ENCODE results near the gene ABCB6. TPM values are rescaled to one million over a fixed set of nuclear protein-coding genes. Genes with fewer than 3 reads are reported as not detected.
A peak's percentile ranks its signal among the peaks of the same experiment; 100 is the strongest.

The ABCB6 gene
- total RNA-seq, 1 donor = 28.2 TPM

DNA sequence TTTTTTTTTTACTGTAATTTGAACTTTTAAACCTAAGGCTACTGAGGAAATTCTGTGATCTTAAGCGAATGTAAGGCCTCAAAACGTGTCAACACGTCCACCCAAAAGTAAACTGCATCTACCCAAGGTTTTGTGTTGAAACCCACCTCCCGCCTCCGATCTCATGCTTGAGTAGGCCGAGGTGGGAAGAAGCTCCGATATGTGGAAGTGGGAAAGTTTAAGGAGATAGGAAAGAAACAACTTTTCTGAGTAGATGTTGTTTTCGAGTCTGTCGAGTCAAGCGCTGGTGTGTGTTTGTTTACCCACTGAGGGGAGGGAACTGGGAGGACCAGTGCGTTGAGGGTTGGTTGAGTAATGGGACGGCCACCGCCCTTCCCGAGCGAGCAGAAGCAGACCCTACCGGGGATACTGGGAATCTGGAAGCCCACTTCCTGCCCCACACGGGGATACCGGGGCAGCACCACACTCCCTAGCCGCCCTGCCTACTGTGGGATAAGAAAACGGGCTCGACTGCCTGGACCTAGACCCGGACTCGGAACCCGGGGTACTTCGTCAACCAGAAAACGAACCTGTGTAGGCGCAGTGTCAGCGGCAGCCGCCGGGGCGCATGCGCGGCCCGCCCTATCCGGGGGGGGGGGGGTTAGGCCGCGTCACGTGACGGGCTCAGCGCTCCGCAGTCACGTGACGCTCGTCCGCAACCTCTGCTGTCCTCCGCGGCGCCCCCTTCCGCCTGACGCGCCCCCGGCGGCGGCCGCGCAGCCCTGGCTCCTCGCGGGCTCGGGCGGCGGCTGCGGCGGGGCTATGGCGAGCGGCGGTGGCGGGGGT lies 41.0 kb downstream of the ABCB6 start, which contains the start of gene RETREG2:
RETREG2 (plus strand) TSS at position 724 of the 825 bp plus-strand sequence; CDS start at position 802, 78 bp downstream.
- Histone ChIP-seq H2AFZ (ENCODE audit: low read length) (peak within 1 kb of the TSS; percentile 89), H3K4me1 (ENCODE audit: insufficient read depth, low read length) (peaks cover 30% of the 10 kb centered on the region), H3K27ac (ENCODE audit: low read depth, low read length) (peak within 1 kb of the TSS; percentile 83), H3K36me3 (ENCODE audit: insufficient read depth, low read length) (peaks cover 41% of the 10 kb centered on the region), H3K9me3 (ENCODE audit: low read depth, low read length) (no peaks in the 10 kb centered on the region), H3K4me3 (ENCODE audit: insufficient read depth, low read length) (peak within 1 kb of the TSS; percentile 78), H3K79me2 (ENCODE audit: insufficient read depth, low read length) (peaks cover 56% of the 10 kb centered on the region), H3K4me2 (ENCODE audit: insufficient read depth, low read length) (peak within 1 kb of the TSS; percentile 94), H4K20me1 (ENCODE audit: insufficient read depth, low read length) (peaks cover 13% of the 10 kb centered on the region), H3K27me3 (ENCODE audit: insufficient read depth, low read length) (no peaks in the 10 kb centered on the region)
- DNase-seq (ENCODE audit: insufficient read length, low spot score, missing footprints) = peak; percentile 100
- TF ChIP-seq, protein P1, sequence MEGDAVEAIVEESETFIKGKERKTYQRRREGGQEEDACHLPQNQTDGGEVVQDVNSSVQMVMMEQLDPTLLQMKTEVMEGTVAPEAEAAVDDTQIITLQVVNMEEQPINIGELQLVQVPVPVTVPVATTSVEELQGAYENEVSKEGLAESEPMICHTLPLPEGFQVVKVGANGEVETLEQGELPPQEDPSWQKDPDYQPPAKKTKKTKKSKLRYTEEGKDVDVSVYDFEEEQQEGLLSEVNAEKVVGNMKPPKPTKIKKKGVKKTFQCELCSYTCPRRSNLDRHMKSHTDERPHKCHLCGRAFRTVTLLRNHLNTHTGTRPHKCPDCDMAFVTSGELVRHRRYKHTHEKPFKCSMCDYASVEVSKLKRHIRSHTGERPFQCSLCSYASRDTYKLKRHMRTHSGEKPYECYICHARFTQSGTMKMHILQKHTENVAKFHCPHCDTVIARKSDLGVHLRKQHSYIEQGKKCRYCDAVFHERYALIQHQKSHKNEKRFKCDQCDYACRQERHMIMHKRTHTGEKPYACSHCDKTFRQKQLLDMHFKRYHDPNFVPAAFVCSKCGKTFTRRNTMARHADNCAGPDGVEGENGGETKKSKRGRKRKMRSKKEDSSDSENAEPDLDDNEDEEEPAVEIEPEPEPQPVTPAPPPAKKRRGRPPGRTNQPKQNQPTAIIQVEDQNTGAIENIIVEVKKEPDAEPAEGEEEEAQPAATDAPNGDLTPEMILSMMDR (IDR thresholded peaks at IDR 0.05; ENCODE audit: extremely low read depth, low read depth, low read length) = no peak

DNA sequence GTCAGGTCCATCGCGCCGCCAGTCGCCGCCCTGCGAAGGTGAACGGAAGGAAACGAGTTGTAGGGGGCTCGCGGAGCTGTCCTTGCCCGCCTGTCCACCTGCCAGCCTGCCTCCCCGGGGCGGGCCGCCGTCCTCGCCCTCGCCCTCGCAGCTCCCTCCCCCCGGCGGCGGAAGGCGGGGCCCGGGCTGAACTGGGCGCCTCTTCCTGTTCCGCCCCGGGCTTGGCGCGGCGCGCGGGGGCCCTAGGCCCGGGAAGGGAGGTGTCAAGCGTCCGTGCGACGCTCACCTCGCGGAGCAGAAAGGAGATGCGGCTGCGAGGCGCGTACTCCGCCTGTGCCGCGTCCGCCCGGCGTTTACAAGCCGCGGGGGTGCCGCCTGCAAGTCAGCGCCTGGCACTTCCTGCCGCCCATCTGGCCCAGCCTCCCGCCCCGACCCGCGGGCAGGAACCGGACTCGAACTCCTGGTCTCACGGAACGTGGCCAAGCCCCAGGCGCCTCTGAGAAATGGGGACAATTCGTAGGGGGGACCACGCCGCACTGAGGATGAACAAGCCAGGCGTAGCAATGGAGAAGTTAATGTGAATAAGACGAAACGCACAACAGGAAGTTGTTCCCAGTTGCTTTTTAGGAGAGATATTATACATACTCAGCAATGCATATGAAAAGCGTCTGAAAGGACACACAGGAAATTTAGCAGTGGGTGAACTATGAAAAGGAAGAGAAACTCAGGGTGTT lies 41.8 kb downstream of the ABCB6 start, which contains the start of gene CNPPD1:
CNPPD1 (minus strand) TSS at position 108 of the 734 bp plus-strand sequence; CDS start at position 11, 97 bp downstream.
- Histone ChIP-seq H4K20me1 (ENCODE audit: insufficient read depth, low read length) (peaks cover 13% of the 10 kb centered on the region), H3K27me3 (ENCODE audit: insufficient read depth, low read length) (no peaks in the 10 kb centered on the region), H3K9me3 (ENCODE audit: low read depth, low read length) (no peaks in the 10 kb centered on the region), H3K36me3 (ENCODE audit: insufficient read depth, low read length) (peaks cover 36% of the 10 kb centered on the region), H2AFZ (ENCODE audit: low read length) (peak within 1 kb of the TSS; percentile 89), H3K4me2 (ENCODE audit: insufficient read depth, low read length) (peak within 1 kb of the TSS; percentile 94), H3K27ac (ENCODE audit: low read depth, low read length) (peak within 1 kb of the TSS; percentile 83), H3K79me2 (ENCODE audit: insufficient read depth, low read length) (peaks cover 55% of the 10 kb centered on the region), H3K4me3 (ENCODE audit: insufficient read depth, low read length) (peak within 1 kb of the TSS; percentile 78), H3K4me1 (ENCODE audit: insufficient read depth, low read length) (peaks cover 30% of the 10 kb centered on the region)
- TF ChIP-seq, protein P1 (IDR thresholded peaks at IDR 0.05; ENCODE audit: extremely low read depth, low read depth, low read length) = no peak
- DNase-seq (ENCODE audit: insufficient read length, low spot score, missing footprints) = peak; percentile 96

DNA sequence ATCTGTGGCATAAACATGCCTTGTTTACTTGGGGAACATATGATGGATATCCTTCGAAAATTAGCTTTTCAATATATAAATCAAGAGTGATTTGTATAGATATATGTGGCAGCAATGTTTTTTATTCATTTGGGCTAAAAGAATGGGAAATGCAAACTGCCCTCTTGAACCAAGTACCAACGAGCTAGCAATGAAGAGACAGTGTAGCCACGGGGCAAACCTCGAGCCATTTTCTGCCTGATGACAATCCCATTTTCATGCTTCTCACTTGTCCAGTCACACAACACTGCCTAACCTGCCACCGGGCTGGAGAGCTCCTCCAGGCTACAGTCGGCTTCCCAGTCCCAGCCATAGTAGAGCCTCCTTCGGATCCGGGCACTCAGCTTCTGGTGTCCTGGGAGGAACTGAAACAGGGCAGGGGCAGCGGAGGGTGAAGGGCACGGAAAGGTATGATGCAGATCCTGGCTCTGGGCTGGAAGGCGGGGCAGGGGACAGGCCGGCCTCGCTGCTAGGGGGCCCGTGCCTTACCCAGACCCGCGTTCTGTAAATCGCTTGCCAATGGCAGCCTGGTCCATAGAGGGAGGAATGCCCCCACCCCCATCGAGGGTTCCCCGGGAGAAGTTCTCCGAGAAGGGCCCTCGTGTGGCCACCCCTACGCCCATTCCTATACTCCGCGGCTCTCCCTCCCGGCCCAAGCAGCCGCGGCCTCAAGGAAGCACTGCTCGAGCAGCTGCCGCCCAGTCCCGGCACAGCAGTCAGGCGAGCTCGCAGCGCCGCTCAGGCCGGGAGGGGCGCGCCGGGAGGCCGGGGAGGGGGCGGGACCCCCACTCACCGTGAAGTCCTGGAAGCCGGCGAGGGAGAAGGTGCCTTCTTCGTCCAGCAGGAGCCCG lies 42.6 kb downstream of the ABCB6 start:
- peak; percentile 82 for DNase-seq (ENCODE audit: insufficient read length, low spot score, missing footprints)
- TF ChIP-seq, protein P1 (IDR thresholded peaks at IDR 0.05; ENCODE audit: extremely low read depth, low read depth, low read length) = no peak
- Histone ChIP-seq H4K20me1 (ENCODE audit: insufficient read depth, low read length) (peaks cover 13% of the 10 kb centered on the region), H3K4me3 (ENCODE audit: insufficient read depth, low read length) (peak overlapping the region; percentile 78), H3K27ac (ENCODE audit: low read depth, low read length) (peak overlapping the region; percentile 83), H3K27me3 (ENCODE audit: insufficient read depth, low read length) (no peaks in the 10 kb centered on the region), H3K9me3 (ENCODE audit: low read depth, low read length) (no peaks in the 10 kb centered on the region), H3K4me1 (ENCODE audit: insufficient read depth, low read length) (peaks cover 32% of the 10 kb centered on the region), H3K4me2 (ENCODE audit: insufficient read depth, low read length) (peak overlapping the region; percentile 94), H3K79me2 (ENCODE audit: insufficient read depth, low read length) (peaks cover 51% of the 10 kb centered on the region), H3K36me3 (ENCODE audit: insufficient read depth, low read length) (peaks cover 31% of the 10 kb centered on the region), H2AFZ (ENCODE audit: low read length) (peak overlapping the region; percentile 89)
